ENCODE data around the gene TMEM179.
"Not testable (repeated sequence)": the region's sequence is repeated elsewhere in the genome, so short reads cannot be mapped to it uniquely, and the experiment has no call there.

Gene TMEM179

GRCh38 chr14:104639471-104639870, 34.9 kb upstream of the TMEM179 start:
- Histone ChIP-seq H3K4me3 (ENCODE audit: low read depth, low read length) (no peak overlapping the region), H3K27ac (no peak overlapping the region), H3K27me3 (ENCODE audit: insufficient read depth, low read depth, severe bottlenecking) (no peaks in the 10 kb centered on the region), H3K36me3 (no peaks in the 10 kb centered on the region), H3K9me3 (ENCODE audit: severe bottlenecking) (no peaks in the 10 kb centered on the region)
- no peak for TF ChIP-seq CTCF (IDR thresholded peaks at IDR 0.05; ENCODE audit: low read depth, low read length)
- no peak for DNase-seq

GRCh38 chr14:104638927-104639450, 34.4 kb upstream of the TMEM179 start:
- no peaks in the 10 kb centered on the region for H3K27me3 ChIP-seq (ENCODE audit: insufficient read depth, low read depth, severe bottlenecking)
- no peak overlapping the region for H3K27ac ChIP-seq
- no peak for DNase-seq
- no peak overlapping the region for H3K4me3 ChIP-seq (ENCODE audit: low read depth, low read length)
- no peaks in the 10 kb centered on the region for H3K36me3 ChIP-seq
- no peak for TF ChIP-seq CTCF (IDR thresholded peaks at IDR 0.05; ENCODE audit: low read depth, low read length)
- no peaks in the 10 kb centered on the region for H3K9me3 ChIP-seq (ENCODE audit: severe bottlenecking)

GRCh38 chr14:104638190-104638589, 33.6 kb upstream of the TMEM179 start:
- no peak overlapping the region for H3K27ac ChIP-seq
- H3K27me3 ChIP-seq (ENCODE audit: insufficient read depth, low read depth, severe bottlenecking) = no peaks in the 10 kb centered on the region
- DNase-seq = no peak
- no peak overlapping the region for H3K4me3 ChIP-seq (ENCODE audit: low read depth, low read length)
- no peak for TF ChIP-seq CTCF (IDR thresholded peaks at IDR 0.05; ENCODE audit: low read depth, low read length)
- H3K9me3 ChIP-seq (ENCODE audit: severe bottlenecking) = no peaks in the 10 kb centered on the region
- no peaks in the 10 kb centered on the region for H3K36me3 ChIP-seq

- TF ChIP-seq CTCF (IDR thresholded peaks at IDR 0.05; ENCODE audit: low read depth, low read length) = no peak
- H3K27ac ChIP-seq = no peak overlapping the region
- no peaks in the 10 kb centered on the region for H3K36me3 ChIP-seq
- no peak overlapping the region for H3K4me3 ChIP-seq (ENCODE audit: low read depth, low read length)
- no peak for DNase-seq
- H3K27me3 ChIP-seq (ENCODE audit: insufficient read depth, low read depth, severe bottlenecking) = no peaks in the 10 kb centered on the region
- no peaks in the 10 kb centered on the region for H3K9me3 ChIP-seq (ENCODE audit: severe bottlenecking)
Observed at GRCh38 chr14:104637546-104638003, 33.0 kb upstream of the TMEM179 start.

- not testable (repeated sequence) for H3K36me3 ChIP-seq; H3K4me3 ChIP-seq (ENCODE audit: low read depth, low read length); H3K27ac ChIP-seq; H3K9me3 ChIP-seq (ENCODE audit: severe bottlenecking); DNase-seq; H3K27me3 ChIP-seq (ENCODE audit: insufficient read depth, low read depth, severe bottlenecking)
Observed at GRCh38 chr14:104636846-104637545, 32.4 kb upstream of the TMEM179 start.

GRCh38 chr14:104636131-104636530, 31.6 kb upstream of the TMEM179 start:
- H3K4me3 ChIP-seq (ENCODE audit: low read depth, low read length) = no peak overlapping the region
- DNase-seq = no peak
- no peaks in the 10 kb centered on the region for H3K27me3 ChIP-seq (ENCODE audit: insufficient read depth, low read depth, severe bottlenecking)
- no peaks in the 10 kb centered on the region for H3K36me3 ChIP-seq
- no peaks in the 10 kb centered on the region for H3K9me3 ChIP-seq (ENCODE audit: severe bottlenecking)
- TF ChIP-seq CTCF (IDR thresholded peaks at IDR 0.05; ENCODE audit: low read depth, low read length) = no peak
- no peak overlapping the region for H3K27ac ChIP-seq

Measured in WERI-Rb-1 (cell line).